ENCODE measurements around the gene SPARC.
A peak's percentile ranks its signal among the peaks of the same experiment; 100 is the strongest.

SPARC gene

DNA sequence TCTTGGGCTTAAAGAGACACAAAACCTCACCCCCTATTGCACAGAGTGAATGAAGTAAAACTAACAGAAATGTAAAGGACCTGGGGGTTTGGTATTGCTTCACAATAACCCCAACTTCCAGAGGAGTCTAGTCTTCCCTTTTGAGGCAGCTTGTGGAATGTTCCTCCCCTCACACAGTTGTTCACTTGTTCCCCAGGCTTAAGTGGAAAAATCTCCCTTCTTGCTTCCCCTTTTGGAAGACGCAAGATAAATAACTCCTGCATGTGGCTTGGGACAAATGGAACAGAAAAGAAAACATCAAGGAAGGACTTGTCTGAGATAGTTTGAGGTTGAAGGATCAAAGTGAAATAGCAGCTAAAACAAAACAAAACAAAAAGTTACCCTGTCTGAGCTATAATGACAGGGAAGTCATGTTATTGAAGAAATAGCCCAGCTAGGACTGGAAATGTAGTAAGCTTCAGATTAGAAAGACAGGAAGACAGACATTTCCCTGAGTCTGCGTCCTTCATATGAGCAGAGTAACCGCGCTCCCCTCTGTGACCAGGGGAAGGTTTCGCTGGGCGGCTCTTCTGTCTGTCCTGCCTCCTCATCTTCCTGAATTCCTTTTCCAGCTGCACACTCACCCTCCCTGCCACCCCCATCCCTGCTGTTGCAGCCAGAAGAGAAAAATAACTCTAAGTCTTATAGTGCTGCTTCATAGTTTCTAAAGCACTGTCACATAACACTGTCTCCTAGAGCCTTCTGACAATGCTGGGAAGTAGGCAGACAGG lies 8.8 kb downstream of the SPARC start:
- peak; percentile 73 for DNase-seq

DNA sequence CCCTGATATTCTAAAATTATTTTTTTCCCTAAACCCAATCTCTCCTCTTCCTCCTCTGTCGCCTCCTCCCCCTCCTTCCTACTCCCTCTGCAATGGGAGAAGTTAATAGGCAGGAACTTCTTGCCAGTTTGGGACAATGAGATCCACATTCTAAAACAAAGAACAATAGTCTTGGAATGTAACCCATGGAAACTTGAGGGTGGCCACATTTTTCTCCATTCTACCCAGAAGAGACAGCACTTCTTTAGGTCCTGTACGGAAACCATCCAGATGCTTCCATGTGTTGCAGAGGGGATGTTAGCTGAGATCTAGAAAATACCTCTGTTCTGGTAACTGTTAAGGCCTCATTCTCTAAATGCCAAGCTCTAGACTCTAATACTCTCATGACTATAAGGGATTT lies 10.0 kb downstream of the SPARC start:
- no peak for DNase-seq

DNA sequence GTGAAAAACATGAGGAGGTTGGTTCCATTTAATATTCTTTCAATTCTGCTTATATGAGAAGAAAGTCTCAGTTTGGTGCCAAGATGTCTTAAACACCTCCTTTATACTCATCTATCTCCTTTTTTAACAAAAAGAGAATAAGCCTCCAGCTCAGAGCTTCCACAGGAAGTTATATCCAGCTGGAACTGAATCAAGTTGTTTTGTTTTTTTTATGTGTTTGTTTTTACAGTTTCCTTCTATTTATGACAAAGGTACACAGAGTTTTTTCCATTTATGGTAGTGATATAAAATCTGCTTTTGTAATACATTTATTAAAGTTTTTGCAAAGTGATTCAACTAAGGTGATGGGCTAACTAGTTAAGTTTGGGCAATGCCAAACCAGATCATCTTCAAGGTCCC lies 10.4 kb downstream of the SPARC start:
- no peak for DNase-seq

DNA sequence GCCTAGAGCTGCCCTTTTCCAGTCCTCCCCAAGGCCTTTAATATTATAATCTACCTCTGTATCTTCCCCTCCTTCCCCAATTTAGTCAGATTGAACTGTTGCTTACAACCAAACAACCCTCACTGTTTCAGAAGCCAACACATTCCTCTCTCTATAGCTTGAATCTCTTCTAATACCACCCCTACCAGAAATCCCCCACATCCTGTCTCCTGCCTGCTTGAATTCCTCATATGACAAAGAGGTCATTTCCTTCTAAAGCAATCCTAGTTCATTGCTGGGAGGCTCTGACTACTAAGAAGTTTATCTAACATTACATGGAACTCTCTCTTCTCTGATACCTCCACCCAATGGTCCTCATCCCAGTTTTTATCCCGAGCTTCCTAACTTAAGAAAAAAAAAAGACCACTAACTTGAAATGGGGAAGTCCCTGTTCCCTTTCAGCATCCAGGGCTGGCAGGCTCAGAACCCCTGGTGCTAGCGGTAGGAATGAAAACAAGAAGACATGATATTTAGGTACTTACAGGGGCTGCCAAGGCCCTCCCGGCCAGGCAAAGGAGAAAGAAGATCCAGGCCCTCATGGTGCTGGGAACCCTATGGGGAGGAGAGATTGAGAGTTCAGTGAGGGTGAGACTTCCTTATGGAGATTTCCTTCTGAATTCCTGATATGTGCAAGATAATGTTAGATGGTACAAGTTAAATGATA lies 11.0 kb downstream of the SPARC start:
- DNase-seq: peak; percentile 84

DNA sequence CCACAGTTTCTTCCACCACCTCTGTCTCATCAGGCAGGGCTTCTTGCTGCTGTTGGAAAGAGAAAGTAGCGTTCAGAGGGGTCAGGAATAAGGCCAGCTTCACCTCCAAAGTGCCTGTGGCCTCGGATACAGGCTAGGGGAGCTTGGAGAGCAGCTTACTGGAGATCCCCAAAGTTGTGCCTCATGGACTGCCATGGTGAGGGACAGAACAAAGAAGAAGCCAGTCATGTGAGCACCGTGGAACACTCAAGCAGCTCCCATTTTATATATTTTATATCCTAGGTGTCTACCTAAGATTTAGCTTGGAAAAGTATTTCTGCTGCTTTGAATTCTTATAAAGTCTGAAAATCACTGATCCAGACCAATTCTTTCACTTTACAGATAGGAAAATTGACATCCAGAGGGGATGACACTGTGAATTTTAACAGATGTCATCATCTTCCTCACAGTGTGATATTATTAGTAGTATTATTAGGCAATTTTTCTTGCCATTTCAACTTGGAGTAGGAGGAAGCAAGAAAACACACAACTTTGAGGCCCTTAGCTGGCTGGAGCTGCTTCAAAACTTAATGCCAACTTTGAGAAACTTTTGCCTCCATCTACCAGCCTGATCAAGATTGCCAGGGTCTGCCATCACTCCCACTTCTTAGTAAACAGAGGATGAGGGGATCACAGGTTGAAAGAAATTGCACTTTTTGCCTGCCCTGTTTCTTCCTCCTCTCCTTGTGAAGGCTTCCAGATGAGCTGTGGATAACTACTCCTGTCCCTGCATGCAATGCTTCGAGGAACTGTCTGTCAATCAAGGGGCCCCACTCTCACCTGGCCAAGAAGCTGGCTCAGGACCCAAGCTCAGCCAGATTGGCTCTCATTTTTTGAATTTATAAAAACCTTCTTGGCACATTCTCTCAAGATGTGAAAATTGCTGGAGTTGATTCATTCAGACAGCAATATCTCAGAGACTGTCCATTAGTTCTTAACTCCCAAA lies 11.8 kb downstream of the SPARC start:
- DNase-seq: no peak

DNA sequence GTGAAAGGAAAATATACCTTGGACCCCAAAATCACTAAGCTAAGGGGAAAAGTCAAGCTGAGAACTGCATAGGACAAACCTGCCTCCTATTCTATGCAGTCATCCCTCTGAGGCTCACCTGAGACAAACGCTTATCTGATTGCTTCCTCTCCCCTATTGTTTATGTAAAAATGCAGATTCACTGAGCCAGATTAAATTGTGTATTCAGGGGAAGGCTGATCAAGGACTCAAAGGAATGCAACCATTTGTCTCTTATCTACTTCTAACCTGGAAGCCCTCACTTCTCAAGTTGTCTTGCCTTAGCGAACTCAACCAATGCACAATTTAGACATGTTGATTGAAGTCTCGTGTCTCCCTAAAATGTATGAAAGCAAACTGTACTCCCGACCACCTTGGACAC lies 13.3 kb downstream of the SPARC start:
- no peak for DNase-seq

DNA sequence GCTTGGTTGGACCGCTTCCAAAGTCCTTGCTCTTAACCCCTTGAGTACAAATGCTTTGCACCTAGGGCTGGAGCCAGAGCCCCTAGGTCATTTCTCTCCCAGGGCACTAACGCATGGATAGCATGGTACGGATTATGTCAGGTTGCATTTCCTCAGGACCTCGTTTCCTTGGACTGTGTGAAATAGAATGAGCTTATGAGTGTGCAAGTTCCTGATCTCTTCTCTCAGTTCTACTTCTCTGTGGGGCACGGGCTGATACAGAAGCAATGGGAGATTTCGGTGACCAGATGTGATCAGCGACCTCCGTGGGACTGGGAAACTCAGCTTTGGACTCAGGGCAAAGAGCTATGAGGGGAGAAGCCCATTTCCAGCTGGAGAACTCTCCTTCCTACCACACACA lies 14.2 kb downstream of the SPARC start:
- no peak for DNase-seq

DNA sequence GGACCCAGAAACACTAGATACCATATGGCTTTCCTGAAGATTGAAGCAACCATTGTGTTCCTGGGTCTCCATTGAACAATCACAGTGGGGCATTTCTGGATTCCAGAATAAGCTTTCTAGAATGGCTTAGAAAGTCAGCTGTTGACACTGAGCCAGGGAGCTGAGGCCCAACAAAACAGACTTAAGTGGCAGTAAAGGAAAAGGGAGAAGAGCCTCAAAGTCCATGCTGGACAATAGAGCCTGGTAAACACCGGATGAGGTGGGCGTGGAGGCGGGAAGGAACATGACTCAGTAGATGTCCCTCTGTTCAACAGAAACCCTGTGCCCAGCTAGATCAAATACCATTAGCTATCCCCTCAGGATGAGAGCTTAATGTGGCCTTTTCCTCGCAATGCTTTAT lies 14.8 kb downstream of the SPARC start:
- peak; percentile 71 for DNase-seq

DNA sequence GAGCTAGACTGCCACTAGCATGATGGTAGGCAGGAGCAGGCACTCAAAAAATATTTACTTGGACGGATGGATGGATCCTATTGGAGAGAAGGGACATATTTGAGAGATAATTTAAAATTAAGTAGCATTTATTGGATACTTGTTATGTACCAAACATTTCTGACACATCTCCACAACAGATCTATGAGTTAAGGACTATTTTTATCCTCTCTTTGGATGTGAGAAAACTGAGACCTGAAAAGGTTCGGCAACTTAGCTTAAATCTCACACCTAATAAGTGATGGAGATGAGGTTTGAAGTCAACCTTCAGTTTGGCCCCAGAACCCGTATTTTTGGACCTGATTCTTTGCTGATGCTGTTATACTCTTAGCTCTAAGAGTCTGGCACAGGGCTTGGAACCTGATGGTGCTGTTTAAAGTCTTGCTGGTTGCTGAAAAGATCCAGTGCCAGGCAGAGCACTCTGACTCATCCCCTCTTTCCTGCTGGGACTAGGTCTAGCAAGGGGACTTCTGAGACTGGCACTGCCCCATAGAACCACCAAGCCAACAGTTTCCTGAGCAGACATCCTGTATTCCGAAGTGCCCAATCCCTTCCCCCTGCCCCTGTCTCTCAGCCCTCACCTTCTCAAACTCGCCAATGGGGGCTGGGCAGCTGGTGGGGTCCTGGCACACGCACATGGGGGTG lies 15.6 kb downstream of the SPARC start:
- peak; percentile 60 for DNase-seq

DNA sequence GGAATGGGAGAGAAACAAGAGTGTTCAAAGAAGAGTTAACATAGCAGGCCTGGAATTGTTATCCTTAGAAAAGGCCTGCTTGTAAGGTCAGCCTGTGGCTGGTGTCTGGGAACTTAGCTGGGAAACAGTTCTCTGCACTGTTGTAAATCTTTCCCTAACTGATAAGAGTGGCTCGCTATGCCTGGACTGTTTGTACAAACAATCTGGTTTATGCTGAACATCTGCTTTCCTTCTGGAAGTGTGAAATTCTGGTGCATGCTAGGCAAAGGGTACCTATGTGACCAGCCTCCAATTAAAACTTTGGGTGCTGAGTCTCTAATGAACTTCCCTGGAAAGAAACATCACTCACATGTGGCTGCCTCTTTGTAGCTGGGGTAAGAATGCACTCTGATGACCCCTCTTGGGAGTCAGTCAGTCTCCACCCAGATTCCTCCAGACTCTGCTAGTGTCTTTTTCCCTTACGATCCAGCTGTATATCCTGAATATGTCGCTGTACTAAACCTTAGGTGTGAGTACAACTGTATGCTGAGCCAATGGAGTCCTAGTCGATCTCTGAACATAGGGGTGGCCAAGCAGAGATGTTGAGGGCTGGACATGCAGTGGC lies 16.5 kb downstream of the SPARC start:
- DNase-seq: no peak

DNA sequence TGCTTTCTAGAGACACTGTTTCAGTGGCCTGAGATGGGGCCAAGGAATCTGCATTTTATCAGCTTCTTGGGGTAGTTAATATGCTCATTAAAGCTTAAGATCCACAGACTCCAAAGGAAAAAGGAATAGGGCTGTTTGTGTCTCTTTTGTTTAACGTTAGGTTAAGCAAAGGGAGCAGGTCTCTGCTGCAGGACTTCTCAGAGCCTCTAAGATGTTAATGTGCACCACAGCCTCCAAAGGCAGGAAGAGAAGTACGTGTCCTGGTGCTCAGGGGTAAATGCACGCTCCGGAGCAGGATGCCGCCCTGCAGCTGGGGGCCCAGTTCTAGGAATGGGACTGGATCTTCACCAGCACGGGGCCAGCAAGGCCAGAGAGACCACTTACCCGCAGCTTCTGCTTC lies 19.6 kb downstream of the SPARC start:
- no peak for DNase-seq

DNA sequence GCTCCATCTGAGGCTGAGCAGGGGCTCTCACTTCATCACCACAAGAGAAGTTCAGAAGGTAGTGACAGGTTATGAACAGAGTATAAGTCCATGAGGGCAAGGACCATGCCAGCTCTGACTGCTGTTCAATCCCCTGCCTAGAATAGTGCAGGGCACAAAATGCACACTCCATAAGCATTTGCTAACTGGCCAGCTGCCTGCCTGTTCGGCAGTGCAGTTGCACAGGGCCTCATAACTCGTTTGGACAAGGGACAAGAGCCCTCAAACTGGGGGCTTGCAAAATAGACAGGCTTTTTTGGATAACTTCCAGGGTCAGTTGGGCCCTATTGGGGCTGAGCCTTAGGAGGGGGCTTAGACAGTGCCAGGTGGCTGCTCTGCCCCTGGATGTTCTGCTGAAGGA lies 21.1 kb downstream of the SPARC start:
- DNase-seq: no peak

DNA sequence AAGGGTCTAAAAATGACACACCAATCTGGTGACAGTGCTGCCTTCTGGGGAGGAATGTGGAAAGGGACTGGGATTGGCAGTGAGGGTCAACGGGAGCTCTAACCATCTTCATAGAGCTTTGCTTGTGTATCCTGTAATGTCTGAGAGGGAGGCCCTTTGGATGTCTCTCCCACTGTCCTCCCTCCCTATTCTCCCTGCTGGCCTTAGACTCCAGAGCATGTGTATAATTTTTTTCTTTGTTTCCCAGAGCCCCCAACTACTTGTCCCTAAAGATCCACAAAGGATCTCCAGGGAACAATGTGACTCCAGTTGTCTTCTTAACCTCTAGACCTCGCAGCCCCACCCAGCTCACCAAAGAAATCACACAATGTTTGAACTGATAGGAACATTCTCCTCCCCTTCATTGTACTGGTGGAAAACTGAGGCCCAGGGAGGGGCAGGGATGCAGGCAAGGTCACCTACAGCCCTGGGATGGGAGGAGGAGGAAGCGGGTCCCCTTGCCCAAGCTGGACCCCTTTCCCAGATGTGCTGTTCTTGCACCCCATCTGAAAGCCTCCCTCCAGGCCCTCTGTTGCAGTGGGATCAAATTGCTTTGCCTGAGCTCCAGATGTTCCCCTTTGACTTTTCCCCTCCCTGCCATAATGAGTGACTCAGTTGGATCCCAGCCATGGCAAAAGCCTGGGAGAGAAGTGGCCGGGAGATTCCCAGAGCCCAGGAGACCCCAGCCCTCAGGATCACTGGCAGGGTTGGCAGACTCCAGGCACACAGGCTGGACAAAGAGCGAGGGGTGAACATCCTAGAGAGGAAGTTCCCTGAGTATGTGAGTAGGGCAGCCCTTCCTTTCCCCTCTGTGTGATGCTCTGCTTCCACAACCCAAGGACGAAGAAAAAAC lies 21.8 kb downstream of the SPARC start:
- DNase-seq: peak; percentile 84

DNA sequence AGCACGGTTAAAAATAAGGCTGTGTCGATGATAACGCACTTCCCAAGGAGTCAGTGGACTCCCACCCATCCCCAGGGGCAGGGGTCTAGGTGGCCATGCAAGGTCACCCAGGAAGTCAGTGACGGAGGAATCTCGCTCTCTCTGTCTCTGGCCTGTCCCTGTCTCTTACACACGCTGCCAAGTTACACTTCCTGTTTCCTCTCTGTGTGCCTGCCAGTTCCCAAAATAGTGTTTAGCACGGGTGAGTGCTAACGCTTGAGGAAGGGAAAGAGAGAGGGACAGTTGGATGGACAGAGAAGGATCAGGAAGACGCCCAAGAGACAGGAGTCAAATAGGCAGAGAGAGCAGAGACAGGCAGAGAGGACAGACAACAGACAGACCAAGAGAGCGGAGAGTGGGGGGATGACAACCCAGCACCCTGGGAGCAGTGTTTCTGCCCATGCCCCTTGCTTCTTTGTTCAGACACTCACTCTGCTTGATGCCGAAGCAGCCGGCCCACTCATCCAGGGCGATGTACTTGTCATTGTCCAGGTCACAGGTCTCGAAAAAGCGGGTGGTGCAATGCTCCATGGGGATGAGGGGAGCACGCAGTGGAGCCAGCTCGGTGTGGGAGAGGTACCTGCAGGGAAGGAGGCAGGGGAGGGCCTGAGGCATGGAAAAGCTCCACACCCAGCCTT lies 23.0 kb downstream of the SPARC start:
- no peak for DNase-seq

DNA sequence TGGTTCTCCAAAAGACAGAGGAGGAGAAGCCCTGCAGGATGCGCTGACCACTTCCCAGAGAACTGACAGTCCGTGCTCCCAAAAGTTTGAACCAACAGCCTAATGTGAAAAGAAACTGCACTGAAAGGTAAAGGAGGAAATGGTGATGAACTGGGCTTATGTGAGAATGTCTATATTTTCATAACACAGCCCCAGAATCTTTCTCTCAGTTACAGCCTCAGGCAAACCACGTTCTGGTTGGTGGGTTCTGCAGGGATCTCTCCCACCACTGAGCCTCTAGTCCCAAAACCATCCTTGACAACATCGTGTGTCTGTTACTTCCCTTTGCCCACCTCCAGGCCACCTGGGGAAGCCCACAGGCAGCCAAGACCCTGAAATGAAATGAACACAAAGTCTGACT lies 23.9 kb downstream of the SPARC start:
- DNase-seq: no peak

DNA sequence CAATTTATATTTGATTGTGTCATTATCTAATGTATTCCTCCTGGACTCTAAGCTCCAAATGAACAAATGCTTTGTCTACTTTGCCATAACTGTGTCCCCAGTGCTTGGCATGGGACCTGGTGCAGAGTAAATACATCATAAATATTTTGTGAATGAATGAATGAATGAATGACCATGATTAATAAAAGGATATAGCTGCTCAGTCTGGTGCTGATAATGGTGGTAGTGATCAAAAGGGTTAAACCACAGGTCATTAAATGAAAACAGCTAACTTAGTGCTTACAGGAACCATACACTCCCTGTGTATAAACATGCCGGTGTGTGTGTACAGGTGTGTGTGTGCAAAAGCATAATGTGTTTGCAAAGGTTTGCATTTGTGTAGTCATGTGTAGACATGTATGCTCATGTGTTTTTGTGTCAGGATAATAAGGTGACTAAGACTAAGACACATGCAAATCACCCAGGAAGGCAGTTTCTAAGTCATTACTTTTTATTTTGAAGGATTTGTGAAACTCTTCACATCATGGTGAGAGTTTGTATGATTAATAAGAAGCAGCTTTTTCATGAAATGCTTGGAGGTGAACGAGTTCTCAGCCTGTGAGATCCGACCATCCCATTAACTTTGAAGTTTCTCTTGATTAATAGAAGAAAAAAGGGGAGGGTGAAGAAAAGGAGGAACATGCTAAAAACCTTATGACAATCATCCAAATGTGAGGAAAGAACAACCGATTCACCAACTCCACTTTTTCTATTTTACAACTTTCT lies 24.6 kb downstream of the SPARC start:
- DNase-seq: no peak

DNA sequence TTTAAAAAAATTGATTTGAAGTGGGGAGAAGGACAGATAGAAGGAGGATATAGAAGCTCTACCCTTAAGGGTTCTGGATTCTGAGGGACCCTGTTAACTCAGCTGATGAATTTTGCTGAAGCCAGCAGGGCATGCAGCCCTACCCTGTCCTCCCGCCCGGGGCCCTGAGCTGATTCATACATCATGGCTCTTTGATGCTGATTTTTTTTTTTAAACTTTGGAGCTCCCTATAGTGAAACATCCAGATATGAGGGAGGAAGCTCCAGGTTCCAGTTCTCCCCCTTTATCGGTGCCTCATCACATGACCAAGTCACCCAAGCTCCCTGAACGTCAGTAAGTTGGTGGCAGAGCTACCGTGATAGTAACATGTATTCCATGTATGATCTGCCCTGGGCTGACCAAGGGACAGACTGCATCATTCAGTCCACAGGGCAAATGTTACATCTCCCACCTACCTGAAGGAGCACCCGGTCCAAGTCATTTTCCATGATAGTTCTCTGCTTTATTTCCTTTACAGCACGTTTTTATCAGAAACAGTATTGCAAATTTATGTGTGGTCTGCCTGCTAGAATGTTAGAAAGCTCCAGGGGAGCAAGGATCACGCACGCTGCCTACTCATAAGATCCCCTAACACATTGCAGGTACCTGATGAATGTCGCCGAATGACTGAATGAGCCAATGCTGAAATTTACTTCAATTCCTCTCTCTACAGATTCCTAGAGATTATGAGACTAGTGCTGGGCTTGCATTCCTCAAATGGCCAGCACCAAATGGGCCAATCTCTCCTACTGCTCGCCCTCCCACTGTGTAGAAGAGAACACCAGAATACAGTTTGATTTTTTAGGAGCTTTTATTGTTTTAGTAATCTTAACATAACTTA lies 25.9 kb downstream of the SPARC start:
- peak; percentile 86 for DNase-seq

DNA sequence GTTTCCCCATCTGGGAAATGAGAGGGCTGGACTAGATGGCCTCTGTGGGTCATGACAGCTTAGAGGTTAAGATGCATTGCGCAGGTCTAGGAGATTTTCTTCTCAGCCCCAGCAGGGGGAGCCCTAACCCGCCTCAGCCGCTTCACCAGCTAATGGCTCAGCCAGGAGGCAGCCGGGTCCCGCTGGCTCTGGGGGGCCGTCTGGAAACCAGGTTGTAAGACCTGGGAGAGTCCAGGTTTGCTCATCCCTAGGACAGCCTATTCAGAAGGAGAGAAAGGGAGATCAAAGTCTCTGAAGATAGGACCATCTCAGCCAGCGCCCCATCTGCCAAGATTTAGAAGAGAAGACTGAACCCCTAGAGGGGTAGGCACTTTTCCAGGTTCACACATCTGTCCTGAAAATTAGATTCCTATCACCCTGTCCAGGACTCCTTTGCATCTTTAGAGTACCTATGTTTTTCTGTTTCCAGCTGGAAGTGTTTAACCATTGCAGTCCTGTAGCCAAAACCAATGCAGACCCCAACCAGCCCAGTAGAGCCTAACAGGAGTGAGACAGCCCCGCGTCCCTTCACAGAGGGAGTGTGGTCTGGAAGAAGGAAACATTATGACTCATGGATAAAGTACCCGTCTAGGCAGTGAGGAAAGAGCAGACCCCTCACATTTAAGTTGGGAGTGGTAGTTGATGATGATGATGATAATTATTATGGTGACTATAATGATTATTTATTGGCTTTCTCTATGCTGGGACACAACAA lies 27.5 kb downstream of the SPARC start:
- peak; percentile 81 for DNase-seq

Measured in EL (cell line).